Measurements from ENCODE around the gene AADACL2. TPM values are rescaled to one million over a fixed set of nuclear protein-coding genes. Genes with fewer than 3 reads are reported as not detected.

Gene AADACL2
- total and polyA plus RNA-seq, 2 experiments from 2014 or later = not detected

GRCh38 chr3:151686257-151686656, 47.5 kb upstream of the AADACL2 start:
- H3K4me1 Mint-ChIP-seq = peaks cover 7% of the 10 kb centered on the region; the same call in 2 of the 3 replicates
- no peaks in the 10 kb centered on the region for H3K36me3 Mint-ChIP-seq (ENCODE audit: low read depth)
- H3K4me3 ChIP-seq = no peak overlapping the region
- no peaks in the 10 kb centered on the region for H3K27me3 ChIP-seq (ENCODE audit: insufficient read depth)
- no peaks in the 10 kb centered on the region for H3K79me2 ChIP-seq (replicated peaks; ENCODE audit: insufficient read depth)
- TF ChIP-seq POLR2AphosphoS5 (IDR thresholded peaks at IDR 0.05; ENCODE audit: low read depth) (no peak), EZH2phosphoT487 (IDR thresholded peaks at IDR 0.05; ENCODE audit: unreplicated experiment) (no peak)
- TF ChIP-seq, protein P1, sequence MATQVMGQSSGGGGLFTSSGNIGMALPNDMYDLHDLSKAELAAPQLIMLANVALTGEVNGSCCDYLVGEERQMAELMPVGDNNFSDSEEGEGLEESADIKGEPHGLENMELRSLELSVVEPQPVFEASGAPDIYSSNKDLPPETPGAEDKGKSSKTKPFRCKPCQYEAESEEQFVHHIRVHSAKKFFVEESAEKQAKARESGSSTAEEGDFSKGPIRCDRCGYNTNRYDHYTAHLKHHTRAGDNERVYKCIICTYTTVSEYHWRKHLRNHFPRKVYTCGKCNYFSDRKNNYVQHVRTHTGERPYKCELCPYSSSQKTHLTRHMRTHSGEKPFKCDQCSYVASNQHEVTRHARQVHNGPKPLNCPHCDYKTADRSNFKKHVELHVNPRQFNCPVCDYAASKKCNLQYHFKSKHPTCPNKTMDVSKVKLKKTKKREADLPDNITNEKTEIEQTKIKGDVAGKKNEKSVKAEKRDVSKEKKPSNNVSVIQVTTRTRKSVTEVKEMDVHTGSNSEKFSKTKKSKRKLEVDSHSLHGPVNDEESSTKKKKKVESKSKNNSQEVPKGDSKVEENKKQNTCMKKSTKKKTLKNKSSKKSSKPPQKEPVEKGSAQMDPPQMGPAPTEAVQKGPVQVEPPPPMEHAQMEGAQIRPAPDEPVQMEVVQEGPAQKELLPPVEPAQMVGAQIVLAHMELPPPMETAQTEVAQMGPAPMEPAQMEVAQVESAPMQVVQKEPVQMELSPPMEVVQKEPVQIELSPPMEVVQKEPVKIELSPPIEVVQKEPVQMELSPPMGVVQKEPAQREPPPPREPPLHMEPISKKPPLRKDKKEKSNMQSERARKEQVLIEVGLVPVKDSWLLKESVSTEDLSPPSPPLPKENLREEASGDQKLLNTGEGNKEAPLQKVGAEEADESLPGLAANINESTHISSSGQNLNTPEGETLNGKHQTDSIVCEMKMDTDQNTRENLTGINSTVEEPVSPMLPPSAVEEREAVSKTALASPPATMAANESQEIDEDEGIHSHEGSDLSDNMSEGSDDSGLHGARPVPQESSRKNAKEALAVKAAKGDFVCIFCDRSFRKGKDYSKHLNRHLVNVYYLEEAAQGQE (IDR thresholded peaks at IDR 0.05; ENCODE audit: unreplicated experiment) = no peak
- TF ChIP-seq, protein P2, sequence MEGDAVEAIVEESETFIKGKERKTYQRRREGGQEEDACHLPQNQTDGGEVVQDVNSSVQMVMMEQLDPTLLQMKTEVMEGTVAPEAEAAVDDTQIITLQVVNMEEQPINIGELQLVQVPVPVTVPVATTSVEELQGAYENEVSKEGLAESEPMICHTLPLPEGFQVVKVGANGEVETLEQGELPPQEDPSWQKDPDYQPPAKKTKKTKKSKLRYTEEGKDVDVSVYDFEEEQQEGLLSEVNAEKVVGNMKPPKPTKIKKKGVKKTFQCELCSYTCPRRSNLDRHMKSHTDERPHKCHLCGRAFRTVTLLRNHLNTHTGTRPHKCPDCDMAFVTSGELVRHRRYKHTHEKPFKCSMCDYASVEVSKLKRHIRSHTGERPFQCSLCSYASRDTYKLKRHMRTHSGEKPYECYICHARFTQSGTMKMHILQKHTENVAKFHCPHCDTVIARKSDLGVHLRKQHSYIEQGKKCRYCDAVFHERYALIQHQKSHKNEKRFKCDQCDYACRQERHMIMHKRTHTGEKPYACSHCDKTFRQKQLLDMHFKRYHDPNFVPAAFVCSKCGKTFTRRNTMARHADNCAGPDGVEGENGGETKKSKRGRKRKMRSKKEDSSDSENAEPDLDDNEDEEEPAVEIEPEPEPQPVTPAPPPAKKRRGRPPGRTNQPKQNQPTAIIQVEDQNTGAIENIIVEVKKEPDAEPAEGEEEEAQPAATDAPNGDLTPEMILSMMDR (conservative IDR thresholded peaks at IDR 0.05; ENCODE audit: low read depth in 2 of 2) = no peak
- no peak overlapping the region for H3K4me3 Mint-ChIP-seq
- no peak overlapping the region for H2AFZ ChIP-seq
- 0 out of 2 replicates have a peak, but pooled peaks cover 10% of the 10 kb centered on the region for H3K9me2 ChIP-seq (ENCODE audit: insufficient read depth)
- no peak for DNase-seq (ENCODE audit: low spot score)
- no peak overlapping the region for H3K4me2 ChIP-seq
- H4K20me1 ChIP-seq (replicated peaks; ENCODE audit: insufficient read depth) = no peaks in the 10 kb centered on the region
- H3K27ac ChIP-seq (ENCODE audit: low read depth) = no peak overlapping the region
- H3K9me3 Mint-ChIP-seq = no peaks in the 10 kb centered on the region; the same call in 2 of the 3 replicates
- H3K27me3 Mint-ChIP-seq (ENCODE audit: insufficient read depth, low read depth, poor library complexity) = no peaks in the 10 kb centered on the region
- H3K4me1 ChIP-seq (ENCODE audit: insufficient read depth) = no peaks in the 10 kb centered on the region
- H3K27ac Mint-ChIP-seq = no peak overlapping the region
- peak; percentile 34; the same call in 1 of the 3 replicates for ATAC-seq
- no peaks in the 10 kb centered on the region for H3K36me3 ChIP-seq (ENCODE audit: insufficient read depth)
- H3F3A ChIP-seq (replicated peaks; ENCODE audit: low read depth) = no peaks in the 10 kb centered on the region

DNA sequence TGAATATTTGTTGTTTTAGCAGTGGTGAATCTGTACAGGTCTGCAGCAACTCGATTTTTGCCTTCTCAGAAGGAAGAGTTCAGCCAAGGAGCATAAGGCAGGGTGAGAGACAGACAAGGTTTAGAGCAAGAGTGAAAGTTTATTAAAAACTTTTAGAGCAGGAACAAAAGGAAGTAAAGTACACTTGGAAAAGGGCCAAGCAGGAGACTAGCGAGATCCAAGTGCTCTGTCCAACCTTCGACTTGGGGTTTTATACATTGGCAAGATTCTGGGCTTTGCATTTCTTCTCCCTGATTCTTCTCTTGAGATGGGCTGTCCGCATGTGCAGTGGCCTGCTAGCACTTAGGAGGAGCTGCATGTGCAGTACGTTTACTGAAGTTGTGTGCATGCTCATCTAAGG, 46.7 kb upstream of the AADACL2 start:
- H3K4me1 ChIP-seq (ENCODE audit: insufficient read depth) = no peaks in the 10 kb centered on the region
- no peaks in the 10 kb centered on the region for H3K27me3 ChIP-seq (ENCODE audit: insufficient read depth)
- no peaks in the 10 kb centered on the region for H3K27me3 Mint-ChIP-seq (ENCODE audit: insufficient read depth, low read depth, poor library complexity)
- no peak for ATAC-seq
- no peaks in the 10 kb centered on the region for H3K79me2 ChIP-seq (replicated peaks; ENCODE audit: insufficient read depth)
- no peaks in the 10 kb centered on the region for H3K36me3 ChIP-seq (ENCODE audit: insufficient read depth)
- no peak for DNase-seq (ENCODE audit: low spot score)
- H3K9me3 Mint-ChIP-seq = no peaks in the 10 kb centered on the region; the same call in 2 of the 3 replicates
- no peak overlapping the region for H3K27ac ChIP-seq (ENCODE audit: low read depth)
- H3K27ac Mint-ChIP-seq = no peak overlapping the region; the same call in 1 of the 2 replicates
- no peaks in the 10 kb centered on the region for H4K20me1 ChIP-seq (replicated peaks; ENCODE audit: insufficient read depth)
- H3K36me3 Mint-ChIP-seq (ENCODE audit: low read depth) = no peaks in the 10 kb centered on the region
- H3K4me2 ChIP-seq = no peak overlapping the region
- 0 out of 2 replicates have a peak overlapping the region, but pooled peaks have one; percentile 30 for H2AFZ ChIP-seq
- no peaks in the 10 kb centered on the region for H3F3A ChIP-seq (replicated peaks; ENCODE audit: low read depth)
- peaks cover 7% of the 10 kb centered on the region; the same call in 2 of the 3 replicates for H3K4me1 Mint-ChIP-seq
- H3K9me2 ChIP-seq (ENCODE audit: insufficient read depth) = 0 out of 2 replicates have a peak, but pooled peaks cover 10% of the 10 kb centered on the region
- no peak overlapping the region for H3K4me3 Mint-ChIP-seq
- no peak for TF ChIP-seq CREB1 (CRISPR knock-in tag; IDR thresholded peaks at IDR 0.05; ENCODE audit: low read depth)
- TF ChIP-seq, protein P3, sequence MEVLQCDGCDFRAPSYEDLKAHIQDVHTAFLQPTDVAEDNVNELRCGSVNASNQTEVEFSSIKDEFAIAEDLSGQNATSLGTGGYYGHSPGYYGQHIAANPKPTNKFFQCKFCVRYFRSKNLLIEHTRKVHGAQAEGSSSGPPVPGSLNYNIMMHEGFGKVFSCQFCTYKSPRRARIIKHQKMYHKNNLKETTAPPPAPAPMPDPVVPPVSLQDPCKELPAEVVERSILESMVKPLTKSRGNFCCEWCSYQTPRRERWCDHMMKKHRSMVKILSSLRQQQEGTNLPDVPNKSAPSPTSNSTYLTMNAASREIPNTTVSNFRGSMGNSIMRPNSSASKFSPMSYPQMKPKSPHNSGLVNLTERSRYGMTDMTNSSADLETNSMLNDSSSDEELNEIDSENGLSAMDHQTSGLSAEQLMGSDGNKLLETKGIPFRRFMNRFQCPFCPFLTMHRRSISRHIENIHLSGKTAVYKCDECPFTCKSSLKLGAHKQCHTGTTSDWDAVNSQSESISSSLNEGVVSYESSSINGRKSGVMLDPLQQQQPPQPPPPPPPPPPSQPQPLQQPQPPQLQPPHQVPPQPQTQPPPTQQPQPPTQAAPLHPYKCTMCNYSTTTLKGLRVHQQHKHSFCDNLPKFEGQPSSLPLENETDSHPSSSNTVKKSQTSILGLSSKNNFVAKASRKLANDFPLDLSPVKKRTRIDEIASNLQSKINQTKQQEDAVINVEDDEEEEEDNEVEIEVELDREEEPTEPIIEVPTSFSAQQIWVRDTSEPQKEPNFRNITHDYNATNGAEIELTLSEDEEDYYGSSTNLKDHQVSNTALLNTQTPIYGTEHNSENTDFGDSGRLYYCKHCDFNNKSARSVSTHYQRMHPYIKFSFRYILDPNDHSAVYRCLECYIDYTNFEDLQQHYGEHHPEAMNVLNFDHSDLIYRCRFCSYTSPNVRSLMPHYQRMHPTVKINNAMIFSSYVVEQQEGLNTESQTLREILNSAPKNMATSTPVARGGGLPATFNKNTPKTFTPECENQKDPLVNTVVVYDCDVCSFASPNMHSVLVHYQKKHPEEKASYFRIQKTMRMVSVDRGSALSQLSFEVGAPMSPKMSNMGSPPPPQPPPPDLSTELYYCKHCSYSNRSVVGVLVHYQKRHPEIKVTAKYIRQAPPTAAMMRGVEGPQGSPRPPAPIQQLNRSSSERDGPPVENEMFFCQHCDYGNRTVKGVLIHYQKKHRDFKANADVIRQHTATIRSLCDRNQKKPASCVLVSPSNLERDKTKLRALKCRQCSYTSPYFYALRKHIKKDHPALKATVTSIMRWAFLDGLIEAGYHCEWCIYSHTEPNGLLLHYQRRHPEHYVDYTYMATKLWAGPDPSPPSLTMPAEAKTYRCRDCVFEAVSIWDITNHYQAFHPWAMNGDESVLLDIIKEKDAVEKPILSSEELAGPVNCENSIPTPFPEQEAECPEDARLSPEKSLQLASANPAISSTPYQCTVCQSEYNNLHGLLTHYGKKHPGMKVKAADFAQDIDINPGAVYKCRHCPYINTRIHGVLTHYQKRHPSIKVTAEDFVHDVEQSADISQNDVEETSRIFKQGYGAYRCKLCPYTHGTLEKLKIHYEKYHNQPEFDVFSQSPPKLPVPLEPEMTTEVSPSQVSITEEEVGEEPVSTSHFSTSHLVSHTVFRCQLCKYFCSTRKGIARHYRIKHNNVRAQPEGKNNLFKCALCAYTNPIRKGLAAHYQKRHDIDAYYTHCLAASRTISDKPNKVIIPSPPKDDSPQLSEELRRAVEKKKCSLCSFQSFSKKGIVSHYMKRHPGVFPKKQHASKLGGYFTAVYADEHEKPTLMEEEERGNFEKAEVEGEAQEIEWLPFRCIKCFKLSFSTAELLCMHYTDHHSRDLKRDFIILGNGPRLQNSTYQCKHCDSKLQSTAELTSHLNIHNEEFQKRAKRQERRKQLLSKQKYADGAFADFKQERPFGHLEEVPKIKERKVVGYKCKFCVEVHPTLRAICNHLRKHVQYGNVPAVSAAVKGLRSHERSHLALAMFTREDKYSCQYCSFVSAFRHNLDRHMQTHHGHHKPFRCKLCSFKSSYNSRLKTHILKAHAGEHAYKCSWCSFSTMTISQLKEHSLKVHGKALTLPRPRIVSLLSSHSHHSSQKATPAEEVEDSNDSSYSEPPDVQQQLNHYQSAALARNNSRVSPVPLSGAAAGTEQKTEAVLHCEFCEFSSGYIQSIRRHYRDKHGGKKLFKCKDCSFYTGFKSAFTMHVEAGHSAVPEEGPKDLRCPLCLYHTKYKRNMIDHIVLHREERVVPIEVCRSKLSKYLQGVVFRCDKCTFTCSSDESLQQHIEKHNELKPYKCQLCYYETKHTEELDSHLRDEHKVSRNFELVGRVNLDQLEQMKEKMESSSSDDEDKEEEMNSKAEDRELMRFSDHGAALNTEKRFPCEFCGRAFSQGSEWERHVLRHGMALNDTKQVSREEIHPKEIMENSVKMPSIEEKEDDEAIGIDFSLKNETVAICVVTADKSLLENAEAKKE (CRISPR knock-in tag; IDR thresholded peaks at IDR 0.05) = no peak
- no peak for TF ChIP-seq EZH2 (IDR thresholded peaks at IDR 0.05; ENCODE audit: low read depth, unreplicated experiment)
- no peak overlapping the region for H3K4me3 ChIP-seq
